Endothelial cell of coronary artery (primary cell): ENCODE data around the gene CCDC54. TPM values are rescaled to one million over a fixed set of nuclear protein-coding genes. Genes with fewer than 3 reads are reported as not detected.

Source experiments
- total RNA-seq: library from RNA; depleted of rRNA; stranded (reverse); fragments of >200 nt; gene quantifications from 2 replicates; pipeline ENCODE4 v1.2.3, GENCODE V29; 2014

The CCDC54 gene
- total RNA-seq, result not detected in 2 replicates

DNA sequence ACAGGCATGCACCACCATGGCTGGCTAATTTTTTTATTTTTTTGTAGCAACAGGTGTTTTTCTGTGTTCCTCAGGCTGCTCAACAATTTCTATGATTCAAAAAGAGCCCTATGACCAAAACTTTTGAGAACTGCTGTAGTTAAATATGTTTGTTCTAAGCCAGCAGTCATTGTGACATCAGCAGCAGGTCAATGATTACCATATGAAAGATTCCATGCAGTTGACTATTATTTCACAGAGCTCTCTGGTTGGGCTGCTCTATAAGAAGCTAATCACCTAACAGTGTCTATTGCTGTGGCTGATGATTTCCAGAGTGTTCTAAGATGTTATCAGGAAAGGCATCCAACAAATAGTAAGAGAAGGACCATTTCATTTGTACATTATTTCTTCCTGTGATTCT is at the start of gene CCDC54:
CCDC54 (plus strand) TSS at position 289 of the 400 bp plus-strand sequence. CDS start 149 bp downstream, outside the sequence.

Other genes starting within 250 kb of the CCDC54 start
- gene BBX, start 145.5 kb downstream of the CCDC54 start, total RNA-seq, result 43.8 and 62.3 TPM in 2 replicates